GM10248 (cell line): Measurements from ENCODE around the gene FFAR1.

Experiments
- CTCF ChIA-PET: fragments of 300-600 bp; sonication (Branson Sonifier 250); formaldehyde crosslinking; extraction: SDS; loops from one replicate; lab custom pipeline; 2021; ENCODE audit warnings: antibody characterized with exemption; lab: Yijun Ruan, JAX
- POLR2A ChIA-PET: fragments of 350-650 bp; sonication (Branson Sonifier 250); formaldehyde crosslinking; extraction: SDS; loops from one replicate; lab custom pipeline; 2020; ENCODE audit warnings: antibody characterized with exemption; lab: Yijun Ruan, JAX
- DNase-seq: peaks from one replicate; pipeline ENCODE4 v3.0.0; 2012; ENCODE audit errors: extremely low spot score
- TF ChIP-seq, protein P1 (sequence below): IDR thresholded peaks from 2 replicates; pipeline ENCODE4 v1.5.1; 2012; ENCODE audit warnings: mild to moderate bottlenecking, low read depth; ENCODE audit errors: extremely low read depth, missing control alignments, control extremely low read depth

The FFAR1 gene

GRCh38 chr19:35397064-35397463 is 49.4 kb downstream of the FFAR1 start:
- ChIA-PET POLR2A (no interaction called here), CTCF (interaction anchor here (0.9 to 1.8 kb wide), 5 partner anchors 22 to 107 kb away, joined by 3 to 5 read pairs (median 4); no protein-coding TSS in a partner anchor)
- TF ChIP-seq, protein P1, sequence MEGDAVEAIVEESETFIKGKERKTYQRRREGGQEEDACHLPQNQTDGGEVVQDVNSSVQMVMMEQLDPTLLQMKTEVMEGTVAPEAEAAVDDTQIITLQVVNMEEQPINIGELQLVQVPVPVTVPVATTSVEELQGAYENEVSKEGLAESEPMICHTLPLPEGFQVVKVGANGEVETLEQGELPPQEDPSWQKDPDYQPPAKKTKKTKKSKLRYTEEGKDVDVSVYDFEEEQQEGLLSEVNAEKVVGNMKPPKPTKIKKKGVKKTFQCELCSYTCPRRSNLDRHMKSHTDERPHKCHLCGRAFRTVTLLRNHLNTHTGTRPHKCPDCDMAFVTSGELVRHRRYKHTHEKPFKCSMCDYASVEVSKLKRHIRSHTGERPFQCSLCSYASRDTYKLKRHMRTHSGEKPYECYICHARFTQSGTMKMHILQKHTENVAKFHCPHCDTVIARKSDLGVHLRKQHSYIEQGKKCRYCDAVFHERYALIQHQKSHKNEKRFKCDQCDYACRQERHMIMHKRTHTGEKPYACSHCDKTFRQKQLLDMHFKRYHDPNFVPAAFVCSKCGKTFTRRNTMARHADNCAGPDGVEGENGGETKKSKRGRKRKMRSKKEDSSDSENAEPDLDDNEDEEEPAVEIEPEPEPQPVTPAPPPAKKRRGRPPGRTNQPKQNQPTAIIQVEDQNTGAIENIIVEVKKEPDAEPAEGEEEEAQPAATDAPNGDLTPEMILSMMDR: no peak
- no peak for DNase-seq
